Endothelial cell of umbilical vein (primary cell): Measurements from ENCODE around the gene LRRC56.

Experiments used
- CTCF ChIP-seq, 2 donors: IDR thresholded peaks; 1 replicate in 1 of 2; 2 replicates in 1 of 2; pipeline ENCODE4 v1.5.1; 2011; ENCODE audit warnings: low read length in 2 of 2, mild to moderate bottlenecking in 2 of 2, moderate library complexity in 2 of 2, control low read depth in 1 of 2, inconsistent platforms in 1 of 2, low read depth in 1 of 2; ENCODE audit not compliant: insufficient read depth in 1 of 2; ENCODE audit errors: extremely low read depth in 1 of 2
- EZH2 ChIP-seq: IDR thresholded peaks from 2 replicates; pipeline ENCODE4 v1.6.1; 2012; ENCODE audit warnings: borderline replicate concordance, low read depth, mild to moderate bottlenecking, moderate library complexity, low read length, inconsistent platforms; ENCODE audit not compliant: severe bottlenecking
- FOS ChIP-seq: IDR thresholded peaks from 2 replicates; pipeline ENCODE4 v1.6.1; 2011; ENCODE audit warnings: mild to moderate bottlenecking, low read length, moderate library complexity, borderline replicate concordance; ENCODE audit not compliant: insufficient read depth
- JUN ChIP-seq: IDR thresholded peaks from 2 replicates; pipeline ENCODE4 v1.6.1; 2011; ENCODE audit warnings: borderline replicate concordance, low read depth; ENCODE audit not compliant: insufficient read length, insufficient read depth
- MAX ChIP-seq: IDR thresholded peaks from 2 replicates; pipeline ENCODE4 v1.6.1; 2011; ENCODE audit not compliant: insufficient read depth, insufficient read length
- MYC ChIP-seq: IDR thresholded peaks from one replicate; pipeline ENCODE4 v1.6.1; 2011; ENCODE audit warnings: mild to moderate bottlenecking, low read depth, low read length
- POLR2A ChIP-seq: IDR thresholded peaks from 2 replicates; pipeline ENCODE4 v1.6.1; 2012; ENCODE audit warnings: low read depth, mild to moderate bottlenecking, control low read depth, low read length
- POLR2AphosphoS5 ChIP-seq: IDR thresholded peaks from 2 replicates; pipeline ENCODE4 v1.6.1; 2012; ENCODE audit warnings: low read depth, mild to moderate bottlenecking, control low read depth, low read length, moderate library complexity; ENCODE audit not compliant: insufficient read depth

- TF ChIP-seq POLR2AphosphoS5 (no peak), POLR2A (no peak), EZH2 (no peak), CTCF (IDR thresholded peaks at IDR 0.05; ENCODE audit: extremely low read depth in 1 of 2, insufficient read depth in 1 of 2, low read depth in 1 of 2, low read length in 2 of 2) (no peak), MAX (no peak), JUN (no peak), FOS (no peak), MYC (no peak)
Measured at GRCh38 chr11:488992-489391, 48.3 kb upstream of the LRRC56 start.
